GM21786 (cell line): ENCODE data around the gene FGD5.
A peak's percentile ranks its signal among the peaks of the same experiment; 100 is the strongest.

Source experiments
- ATAC-seq: cut with Tn5 transposase; IDR thresholded peaks from one replicate; pipeline ENCODE4 v1.9.1; 2021; ENCODE audit not compliant: unreplicated experiment

The FGD5 gene

DNA sequence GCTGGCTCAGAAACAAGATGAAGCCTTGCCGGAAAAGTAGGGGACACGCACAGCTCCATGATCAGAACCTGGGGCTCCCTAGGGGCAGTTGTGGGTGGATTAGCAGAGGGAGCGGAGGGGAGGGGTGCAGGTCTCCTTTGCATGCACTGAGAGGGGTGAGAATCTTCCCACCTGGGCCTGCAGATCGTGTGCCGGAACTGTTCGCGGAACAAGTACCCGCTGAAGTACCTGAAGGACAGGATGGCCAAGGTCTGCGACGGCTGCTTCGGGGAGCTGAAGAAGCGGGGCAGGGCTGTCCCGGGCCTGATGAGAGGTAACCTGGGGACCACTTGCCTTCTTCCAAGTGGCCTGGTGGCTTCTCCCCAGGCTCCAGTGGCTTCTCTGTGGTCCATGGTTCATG, 104.1 kb downstream of the FGD5 start:
- no peak for ATAC-seq

DNA sequence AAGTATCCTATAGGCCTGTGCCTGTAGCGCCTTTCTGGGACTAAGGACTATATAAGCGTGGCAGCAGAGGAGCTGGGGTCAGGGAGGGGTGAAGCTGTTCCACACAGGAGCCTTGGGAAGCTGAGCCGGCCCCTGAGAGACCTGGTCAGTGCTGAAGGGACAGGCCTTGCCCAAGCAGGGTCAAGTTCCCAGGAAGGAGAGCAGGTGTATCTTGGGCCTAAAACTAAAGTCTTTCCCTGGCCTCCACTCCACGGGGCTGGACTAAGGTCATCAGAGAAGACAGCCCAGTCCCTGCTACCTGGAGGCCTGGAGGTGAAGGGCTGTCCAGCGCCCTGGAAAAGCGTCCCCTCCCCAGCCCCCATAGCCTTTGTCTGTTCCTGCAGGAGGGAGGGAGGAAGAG, 104.7 kb downstream of the FGD5 start:
- no peak for ATAC-seq

DNA sequence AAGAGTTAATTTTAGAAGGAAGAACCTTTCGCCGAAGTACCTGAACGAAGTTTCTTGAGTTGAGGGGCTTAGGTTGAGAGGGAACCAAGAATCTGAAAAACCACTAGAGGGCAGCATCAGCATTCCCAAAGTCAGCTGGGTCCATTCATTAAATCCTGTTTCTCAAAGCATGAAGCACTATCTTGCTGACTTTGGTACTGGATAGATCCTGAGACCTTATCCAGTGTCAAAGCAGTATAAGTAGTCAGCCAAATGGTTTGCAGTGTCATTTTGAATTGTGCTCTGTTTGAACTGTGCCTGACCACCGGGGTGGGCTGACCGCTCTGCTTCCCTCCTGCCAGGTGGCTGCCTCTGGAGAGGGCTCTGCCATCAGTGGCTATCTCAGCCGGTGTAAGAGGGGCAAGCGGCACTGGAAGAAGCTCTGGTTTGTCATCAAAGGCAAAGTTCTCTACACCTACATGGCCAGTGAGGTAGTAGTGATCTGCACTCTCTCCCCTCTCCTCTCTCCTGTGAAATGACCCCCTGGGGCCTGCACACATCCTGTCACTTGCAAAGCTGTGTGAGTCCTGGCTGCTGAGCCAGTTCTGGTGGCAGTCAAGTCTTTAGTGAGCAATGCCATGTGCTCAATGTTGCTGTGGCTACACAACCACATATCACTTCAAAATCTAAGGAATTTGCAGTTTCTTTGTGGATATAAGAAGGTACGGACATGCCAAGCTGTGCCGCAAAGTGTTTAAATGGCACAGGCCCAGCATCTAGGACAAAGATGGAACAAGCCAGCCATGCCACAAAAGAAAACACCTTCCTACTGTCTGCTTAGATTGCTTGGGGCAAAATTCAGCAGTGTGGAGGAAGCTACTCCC, 107.2 kb downstream of the FGD5 start:
- ATAC-seq: no peak

DNA sequence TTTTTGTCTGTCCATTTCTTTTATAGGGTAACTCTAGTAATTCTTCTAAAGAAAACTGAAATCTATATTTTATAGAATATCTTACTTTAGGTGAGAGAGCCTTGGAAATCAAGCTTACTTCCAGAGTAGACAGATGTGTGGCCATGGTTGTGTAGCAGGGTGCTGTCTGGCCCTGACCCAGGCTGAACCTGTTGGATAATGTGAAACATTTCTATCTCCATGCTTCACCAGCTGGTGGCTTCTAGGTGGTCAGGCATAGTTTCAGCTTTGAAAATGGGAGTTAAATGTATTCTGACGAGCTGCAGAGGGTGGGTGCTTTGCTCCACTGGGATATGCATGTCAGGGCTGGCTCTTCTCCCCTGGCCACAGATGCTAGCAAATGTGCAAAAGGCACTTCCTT, 107.8 kb downstream of the FGD5 start:
- no peak for ATAC-seq

DNA sequence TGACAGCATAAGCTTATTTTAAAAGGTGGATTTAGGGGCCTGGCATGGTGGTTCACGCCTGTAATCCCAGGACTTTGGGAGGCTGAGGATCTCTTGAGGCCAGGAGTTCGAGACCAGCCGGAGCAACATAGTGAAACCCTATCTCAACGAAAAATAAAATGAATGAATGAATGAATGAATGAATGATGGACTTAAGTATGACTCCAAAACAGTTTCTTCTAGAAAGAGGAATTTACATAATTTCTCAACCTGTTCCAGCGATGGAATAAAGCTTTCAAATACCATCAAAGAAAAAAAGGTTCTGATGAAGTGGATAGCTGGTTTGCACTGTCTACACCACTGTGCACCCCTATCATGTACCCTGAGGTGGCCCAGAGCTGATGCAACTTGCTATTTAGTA, 108.5 kb downstream of the FGD5 start:
- no peak for ATAC-seq

DNA sequence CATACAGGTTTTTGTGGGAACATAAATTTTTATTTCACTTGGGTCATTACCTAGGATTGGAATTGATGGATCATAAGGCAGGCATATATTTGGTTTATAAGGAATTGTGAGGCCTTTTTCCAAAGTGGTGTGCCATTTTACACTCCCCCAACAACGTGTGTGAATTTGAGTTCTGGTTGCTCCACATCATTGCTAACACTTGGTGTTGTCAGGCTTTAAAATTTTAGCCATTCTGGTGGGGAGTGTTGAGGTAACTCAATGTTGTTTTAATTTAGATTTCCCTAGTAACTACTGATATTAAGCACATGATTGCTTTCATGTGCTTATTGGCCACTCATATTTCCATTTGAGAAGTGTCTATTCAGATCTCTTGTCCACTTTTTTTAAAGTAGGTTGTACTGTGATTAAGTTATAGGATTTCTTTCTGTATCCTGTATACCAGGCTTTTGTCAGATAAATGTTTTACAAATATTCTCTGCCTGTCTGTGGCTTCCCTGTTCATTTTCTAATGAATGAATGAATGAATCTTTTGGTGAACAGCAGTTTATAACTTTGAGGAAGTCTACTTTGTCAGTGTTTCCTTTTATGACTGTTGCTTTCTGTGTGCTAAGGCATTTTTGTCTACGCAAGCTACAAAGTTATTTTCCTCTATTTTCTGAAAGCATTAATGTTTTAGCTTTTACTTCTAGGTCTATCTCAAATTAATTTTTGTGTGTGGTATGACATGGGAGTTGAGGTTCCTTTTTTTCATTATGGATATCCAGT, 110.7 kb downstream of the FGD5 start:
- ATAC-seq: no peak

DNA sequence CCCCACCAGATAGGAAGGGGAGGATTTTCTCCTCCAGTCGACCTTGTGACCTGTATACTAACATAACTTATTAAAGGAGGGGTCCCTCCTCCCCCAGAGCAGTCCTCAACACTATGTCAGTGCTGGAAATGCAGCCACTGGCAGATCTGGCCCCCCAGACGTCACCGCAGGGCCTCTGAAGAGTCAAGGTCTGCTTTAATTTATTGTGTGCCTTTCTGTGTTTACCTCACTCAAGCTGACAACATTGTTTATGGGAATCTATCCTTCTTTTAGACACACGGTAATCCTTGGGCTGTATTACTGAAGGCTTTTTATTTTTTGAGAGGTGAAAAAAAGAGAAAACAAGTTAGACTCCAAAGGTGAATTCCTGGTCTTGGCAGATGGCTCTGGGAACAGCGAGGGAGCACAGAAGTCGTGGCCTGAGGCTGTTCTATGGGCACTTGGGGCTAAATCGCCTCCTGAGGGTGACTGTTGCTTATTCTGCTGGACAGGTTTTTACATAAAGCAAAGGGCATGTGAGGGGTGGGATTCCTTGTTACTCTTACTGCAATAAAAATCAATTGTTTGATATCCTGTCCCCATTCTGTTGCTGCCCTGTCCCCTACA, 115.2 kb downstream of the FGD5 start:
- ATAC-seq: no peak

DNA sequence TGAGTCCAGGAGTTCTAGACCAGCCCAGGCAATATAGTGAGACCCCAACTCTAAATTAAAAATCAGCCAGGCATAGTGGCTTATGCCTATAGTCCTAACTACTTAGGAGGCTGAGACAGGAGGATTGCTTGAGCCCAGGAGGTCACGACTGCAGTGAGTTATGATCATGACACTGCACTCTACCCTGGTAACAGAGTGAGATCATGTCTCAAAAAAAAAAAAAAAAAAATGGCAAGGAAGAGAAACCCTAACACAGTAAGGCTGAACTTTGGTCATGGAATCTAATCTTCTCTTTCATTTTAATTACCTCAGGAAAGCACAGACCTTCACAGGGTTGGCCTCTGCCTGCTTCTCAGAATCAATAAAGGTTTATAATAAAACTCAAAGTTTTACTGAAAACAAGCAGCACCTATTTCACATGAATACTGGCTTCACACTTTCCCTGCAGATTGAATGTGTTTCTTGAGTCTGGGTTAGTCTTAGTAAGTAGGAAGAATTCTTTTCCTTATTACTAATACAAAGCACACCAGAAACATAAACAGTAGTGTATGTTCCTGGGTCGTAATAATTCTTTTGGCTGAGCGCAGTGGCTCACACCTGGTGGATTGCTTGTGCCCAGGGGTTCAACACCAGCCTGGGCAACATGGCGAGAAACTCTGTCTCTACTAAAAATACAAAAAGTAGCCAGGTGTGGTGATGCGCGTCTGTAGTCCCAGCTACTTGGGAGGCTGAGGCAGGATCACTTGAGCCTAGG, 117.0 kb downstream of the FGD5 start:
- ATAC-seq: no peak

DNA sequence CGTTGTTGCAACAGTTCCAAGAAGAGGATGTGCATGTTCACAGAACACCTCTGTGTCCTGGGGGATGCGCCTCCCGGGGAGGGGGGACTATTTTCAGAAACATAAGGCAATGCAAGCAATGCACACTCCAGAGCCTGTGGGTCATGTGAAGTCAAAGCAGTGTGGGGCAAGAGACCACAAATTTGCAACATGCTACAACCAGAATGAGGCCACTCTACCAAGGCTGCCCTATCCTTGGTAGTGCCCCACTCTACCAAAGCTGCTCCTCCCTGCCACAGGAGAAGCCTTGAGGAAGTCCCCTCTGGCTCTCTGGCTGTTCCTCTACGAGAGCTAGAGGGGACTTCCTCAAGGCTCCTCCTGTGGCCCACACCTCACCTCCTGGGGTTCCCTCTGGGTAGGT, 120.2 kb downstream of the FGD5 start:
- ATAC-seq: no peak

DNA sequence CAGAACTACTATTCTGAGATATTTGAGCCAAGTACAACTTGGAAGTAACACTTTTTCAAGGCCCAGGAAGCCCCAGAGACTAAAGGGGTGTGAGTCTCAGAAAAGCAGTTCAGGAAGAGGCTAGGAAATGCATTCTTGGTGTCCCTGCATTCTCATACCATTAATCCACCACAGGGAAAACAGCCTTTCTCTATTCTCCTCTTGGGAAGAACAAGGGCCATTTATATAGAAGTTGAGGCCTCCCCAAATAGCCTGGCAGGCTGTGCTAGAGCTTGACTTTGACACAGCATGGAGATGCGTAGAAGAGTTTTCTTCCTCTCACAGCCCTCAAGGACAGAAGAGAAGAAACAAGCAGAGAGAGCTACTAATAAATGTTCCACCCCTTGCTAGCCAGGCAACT, 123.1 kb downstream of the FGD5 start:
- ATAC-seq: no peak

DNA sequence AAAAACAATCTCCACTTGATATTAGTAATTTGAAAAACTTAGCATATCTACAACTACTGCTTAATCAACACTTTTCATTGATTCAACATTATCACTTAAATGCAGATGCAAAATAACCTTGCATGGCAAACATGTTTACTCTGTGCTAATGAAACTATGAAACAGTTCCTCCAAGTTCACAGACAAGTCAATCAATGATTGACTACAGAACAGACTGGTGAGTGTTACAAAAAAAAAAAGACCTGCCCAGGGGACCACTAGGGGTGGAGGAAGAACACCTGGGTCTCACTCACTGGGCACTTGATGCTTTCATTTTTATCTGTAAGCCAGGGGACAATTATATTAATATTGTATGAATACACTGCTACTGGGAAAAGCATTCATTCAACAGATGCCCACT, 124.3 kb downstream of the FGD5 start:
- ATAC-seq: peak; percentile 32

DNA sequence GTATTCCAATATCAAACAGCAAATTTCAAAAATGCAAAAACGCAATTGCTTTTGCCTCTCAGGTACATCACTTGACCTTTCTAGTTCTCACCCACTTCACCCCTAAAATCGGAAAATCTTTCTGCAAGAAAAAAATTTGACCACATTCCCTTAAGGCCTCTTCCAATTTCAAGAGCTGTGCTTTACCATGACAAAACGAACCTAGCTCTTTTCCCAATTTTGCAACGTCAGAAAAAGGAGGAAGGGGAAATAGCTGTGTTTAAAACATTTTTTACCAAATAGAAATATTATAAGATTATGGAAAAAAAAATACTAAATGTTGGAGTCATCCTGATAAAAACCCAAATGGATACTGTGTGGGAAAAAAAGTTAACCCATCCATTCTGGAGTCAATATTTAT, 127.5 kb downstream of the FGD5 start:
- ATAC-seq: no peak

DNA sequence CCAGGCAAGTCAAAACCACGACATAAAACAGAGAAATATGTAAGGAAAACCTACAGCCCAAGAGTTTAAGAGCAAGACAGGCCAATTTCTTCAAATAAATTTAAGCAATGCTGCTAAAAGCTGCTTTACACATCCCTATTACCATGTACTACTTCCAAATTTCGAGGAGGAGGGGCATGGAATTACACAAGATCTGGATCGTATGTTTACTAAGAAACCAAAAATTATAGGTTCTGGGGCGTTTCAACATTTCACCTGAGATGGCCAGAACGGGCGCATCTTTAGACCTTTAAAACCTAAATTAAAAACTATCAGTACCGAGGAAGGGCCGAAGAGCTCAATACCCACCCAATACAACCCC, 128.0 kb downstream of the FGD5 start:
- no peak for ATAC-seq

DNA sequence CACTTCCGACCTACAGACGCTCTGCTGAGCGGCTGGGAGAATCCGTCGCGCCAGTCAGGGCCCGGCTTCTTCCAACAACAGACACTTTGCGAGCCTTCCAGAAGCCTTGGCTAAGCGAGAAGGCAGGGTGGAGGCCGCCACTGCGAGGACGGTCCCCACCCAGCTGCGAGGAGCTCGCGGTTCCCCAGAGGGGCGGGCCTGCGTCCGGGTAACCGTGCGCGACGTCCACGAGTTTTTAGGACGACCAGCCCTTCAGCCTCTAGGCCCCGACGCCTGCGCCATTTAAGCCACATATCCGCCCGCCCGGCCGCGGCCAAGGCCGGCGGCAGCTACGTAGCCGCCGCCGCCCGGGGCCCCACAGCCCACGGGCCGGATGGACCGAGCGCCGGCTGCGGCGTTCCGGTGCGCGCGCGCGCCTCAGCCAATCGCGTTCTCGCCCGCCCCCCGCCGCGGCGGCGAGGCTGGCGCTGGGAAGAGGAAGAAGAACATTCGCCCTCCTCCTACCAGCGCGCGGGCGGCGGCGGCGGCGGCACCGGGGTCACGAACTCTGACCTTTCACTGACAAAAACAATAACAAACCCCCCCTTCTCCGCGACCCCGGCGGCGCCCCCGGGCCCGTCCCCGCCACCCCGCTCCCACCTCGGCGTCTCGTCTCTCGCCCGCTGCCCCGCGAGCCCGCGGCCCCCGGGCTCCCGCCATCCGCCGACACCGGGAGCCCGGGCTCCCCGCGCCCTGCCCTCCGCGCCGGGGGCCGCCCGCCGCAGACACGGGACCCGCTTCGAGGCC, 128.5 kb downstream of the FGD5 start, which contains the start of gene NR2C2:
TSS of gene NR2C2 (plus strand) at position 484 of the 786 bp plus-strand sequence. CDS start 56,332 bp downstream, outside the sequence.
- peak; percentile 52 for ATAC-seq

DNA sequence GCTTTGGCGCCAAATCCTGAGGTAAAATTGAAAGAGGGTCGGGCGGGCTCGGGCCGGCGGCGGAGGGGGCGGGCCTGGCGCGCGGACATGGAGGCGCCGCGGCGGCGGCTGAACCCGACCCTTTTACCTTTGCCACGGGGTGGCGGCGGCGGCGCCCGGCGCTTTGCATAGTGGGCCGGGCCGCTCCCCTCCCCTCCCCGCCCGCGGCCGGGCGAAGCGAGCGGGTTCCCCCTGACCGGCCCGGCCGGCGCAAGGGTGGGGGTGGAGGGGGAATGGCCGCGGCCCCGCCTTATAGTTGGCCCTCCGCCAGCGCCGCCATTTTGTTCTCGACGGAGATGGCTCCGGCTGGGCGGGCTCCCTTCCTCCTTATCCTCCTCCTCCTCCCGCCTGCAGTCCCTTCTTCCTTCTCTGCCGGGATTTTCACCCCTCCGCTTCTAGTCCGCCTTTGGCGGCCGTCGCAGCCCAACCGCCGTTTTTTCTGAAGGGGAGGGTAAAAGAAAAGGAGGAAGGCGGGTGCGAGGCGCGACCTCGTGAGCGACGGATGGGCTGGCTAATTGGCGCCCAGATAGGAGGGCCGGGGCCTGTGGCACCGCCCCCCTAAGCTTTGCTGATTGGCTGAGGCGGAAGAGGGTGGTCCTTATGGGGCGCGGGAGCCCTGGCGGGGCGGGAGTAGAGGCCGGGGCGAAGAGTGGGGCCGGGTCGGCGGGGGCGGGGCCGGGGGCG, 129.3 kb downstream of the FGD5 start:
- ATAC-seq: peak; percentile 88

DNA sequence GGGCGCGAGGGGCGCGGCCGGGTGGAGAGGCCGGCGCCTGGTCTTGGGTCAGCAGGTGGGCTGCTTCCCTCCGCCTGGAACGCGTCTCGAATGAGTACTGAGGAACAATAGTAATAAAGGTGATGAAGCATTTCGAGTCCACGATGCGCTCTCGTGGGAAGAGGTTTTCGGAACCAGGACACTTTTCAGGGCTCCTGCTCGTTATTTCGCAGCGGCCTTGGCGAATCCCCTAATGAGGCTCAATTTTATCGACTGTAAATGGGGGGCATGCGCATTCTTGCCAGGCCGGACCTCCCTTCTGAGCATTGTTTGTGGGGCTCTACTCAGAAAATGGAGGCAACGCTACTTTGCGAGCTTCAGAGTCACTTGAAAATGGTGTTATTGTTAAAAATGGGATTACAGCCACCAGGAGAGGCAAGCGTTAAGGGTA, 129.9 kb downstream of the FGD5 start:
- no peak for ATAC-seq

DNA sequence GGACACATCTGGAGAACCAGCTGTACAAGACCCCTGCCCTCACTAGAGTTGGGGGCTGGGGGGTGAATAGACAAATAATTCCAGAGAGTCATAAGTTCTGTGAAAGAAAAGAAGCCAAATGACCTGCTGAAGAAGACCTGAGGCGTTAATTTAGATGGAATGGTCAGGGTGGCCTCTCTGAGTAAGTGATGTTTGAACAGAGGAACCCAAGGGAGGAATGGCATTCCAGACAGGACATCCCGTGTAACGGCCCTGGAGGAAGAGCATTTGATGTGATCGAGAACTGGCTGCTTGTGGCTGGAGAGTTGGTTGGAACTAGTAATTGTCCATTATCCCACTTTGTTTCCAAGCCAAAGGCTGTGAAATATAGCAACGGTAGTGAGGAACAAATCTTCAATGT, 130.4 kb downstream of the FGD5 start:
- no peak for ATAC-seq

DNA sequence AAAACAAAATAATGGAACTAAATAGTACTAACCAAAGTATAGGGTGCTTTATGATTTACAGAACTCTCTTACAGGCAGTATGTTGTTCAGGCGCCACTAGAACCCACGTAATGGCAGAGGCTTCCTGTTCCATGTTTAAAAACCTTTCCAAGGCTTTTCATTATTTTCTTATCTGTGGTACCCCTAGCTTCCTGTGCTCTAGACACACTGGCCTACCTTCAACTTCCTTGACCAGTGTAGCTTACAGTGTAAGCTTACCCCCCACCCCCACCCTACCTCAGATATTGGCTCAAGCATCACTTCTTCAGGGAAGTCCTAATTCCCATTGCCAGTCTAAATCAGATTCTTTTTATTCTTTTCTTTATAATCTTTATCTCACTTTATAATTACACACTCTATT, 131.5 kb downstream of the FGD5 start:
- no peak for ATAC-seq

DNA sequence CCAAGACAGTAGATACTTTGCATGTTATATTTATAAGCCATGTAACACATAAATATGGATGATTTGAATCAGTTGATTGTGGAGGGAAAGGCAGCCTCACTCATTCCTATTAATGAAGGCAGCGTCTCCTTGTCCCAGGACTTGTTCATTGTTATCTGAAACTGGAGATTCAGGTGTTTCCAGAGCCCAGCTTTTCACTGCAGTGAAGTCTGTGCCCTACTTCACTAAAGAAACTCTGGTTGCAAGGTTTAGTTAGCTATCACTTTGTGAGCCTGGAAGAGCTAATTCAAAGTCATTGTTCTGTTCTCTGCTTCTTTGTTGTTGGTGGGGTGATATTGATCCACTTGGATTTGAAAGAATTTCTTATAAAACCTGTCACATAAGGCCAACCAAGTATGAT, 138.4 kb downstream of the FGD5 start:
- no peak for ATAC-seq

DNA sequence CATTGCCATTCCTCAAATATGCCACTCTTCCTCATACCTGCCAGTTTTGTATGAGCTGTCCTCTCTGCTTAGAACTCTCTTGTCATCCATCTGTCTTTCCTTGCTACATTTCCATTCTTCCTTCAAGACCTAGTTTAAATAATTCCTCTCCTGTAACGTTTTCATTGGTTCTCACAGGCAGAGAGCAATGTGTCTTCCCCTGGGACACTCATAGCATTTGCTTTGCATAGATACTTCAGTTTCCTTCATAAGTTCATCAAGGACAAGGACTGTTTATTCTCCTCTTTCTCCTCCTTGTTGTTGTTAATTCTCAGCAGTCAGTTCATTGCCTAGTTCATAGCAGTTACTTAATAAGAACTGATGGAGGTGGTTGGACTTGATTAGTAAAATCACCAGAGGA, 139.2 kb downstream of the FGD5 start:
- no peak for ATAC-seq
